Cerebellar cortex (tissue), 1 donor: ENCODE data around the gene C1QL1.

ENCODE experiments used
- DNase-seq: peaks from one replicate; pipeline ENCODE4 v3.0.0-alpha.2; 2015; ENCODE audit warnings: low spot score

The C1QL1 gene

DNA sequence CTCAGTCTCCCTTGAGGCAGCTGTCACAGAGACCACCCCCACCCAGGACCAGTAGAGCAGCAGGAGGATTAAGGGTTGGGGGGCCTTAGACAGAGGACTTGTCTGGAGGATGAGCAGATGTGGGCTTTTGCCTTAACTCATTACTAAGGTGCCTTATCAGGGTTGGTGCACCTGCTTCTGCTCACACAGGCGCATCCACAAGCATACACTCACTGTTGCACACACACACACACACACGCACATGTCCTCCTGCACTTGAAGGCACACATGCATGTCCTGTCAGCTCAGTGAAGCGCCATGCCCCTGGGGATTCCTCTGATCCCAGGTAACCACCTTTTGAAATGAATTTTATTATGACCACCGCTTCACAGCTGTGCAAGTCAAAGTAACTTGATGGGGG is 54.0 kb downstream of the C1QL1 start:
- DNase-seq = no peak

DNA sequence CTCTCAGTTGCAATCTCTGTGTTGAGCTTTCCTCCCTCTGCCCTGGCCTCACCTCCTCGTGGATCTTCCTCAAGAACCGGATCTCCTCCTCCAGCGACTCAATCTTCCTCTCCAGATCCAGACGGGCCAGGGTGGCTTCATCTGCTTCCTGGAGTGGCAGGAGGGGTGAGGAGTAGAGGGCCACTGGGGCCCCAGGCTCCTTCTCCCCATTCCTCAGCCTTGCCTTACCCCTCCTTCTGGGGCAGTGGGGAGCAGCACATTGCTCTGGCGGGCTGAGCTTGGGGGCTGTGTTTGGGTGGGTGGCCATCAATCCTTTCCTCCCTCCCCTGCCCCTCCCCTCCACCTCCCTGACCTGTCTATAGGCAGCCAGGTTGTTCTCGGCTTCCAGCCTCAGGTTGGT is 54.4 kb downstream of the C1QL1 start:
- DNase-seq = no peak

- no peak for DNase-seq
Observed at GRCh38 chr17:44912763-44913544, 55.1 kb downstream of the C1QL1 start.

- peak; percentile 49 for DNase-seq
Observed at GRCh38 chr17:44911133-44912001, 56.7 kb downstream of the C1QL1 start.

DNA sequence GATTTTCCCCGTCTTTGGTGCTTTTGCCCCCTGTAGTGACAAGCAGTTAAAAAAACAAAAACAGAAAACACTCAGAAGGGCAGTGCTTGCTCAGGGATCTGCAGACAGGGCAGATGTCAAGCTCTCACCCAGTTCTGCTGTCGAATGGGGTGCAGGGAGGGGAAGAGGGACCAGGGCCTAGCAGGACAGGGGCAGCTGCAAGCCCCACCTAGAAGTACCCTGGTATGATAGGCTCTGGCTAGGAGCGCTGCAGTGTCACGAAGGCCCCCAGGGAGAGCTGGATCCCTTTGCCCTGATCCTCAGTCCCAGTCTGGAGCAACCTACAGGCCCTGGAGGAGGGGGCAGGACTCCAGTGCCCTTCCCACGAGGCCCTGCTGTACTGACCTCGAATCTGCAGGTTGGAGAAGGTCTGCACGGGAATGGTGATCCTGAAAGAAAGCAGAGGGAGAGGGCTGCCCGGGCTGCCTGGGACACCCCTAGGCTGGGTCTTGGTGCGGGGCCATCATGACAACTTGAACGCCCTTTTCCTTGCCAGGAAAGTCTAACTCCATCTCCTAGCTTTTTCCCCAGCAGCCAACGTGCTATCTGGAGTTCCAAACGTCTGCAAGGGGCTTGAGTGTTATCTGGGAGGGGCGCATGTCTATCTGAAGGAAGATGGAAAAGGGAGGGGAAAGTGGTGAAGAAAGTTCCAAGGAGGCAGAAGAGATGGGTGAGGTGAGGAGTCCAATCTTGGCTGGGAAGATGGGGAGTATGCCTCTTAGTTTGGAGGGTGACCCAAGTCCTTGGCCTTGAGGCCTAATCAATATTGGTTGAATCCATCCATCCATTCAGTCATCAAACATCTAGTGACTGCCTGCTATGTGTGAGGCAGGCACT is 57.6 kb downstream of the C1QL1 start:
- DNase-seq = no peak
